Ascending aorta (tissue), 2 donors: ENCODE data around the gene TSNAXIP1. TPM values are rescaled to one million over a fixed set of nuclear protein-coding genes. Genes with fewer than 3 reads are reported as not detected.

Source experiments
- DNase-seq, 2 donors: peaks; one replicate each; pipeline ENCODE4 v3.0.0-alpha.2; 2019; ENCODE audit warnings: low spot score in 2 of 2
- H3K27ac ChIP-seq, 2 donors: fragments of 200-600 bp; sonication (generic); one replicate each; pipeline ENCODE4 v1.5.1; 2016 to 2017; ENCODE audit warnings: mild to moderate bottlenecking in 1 of 2
- H3K27me3 ChIP-seq: fragments of 200-600 bp; sonication (generic); one replicate; pipeline ENCODE4 v1.5.1; 2017
- H3K36me3 ChIP-seq, 2 donors: fragments of 200-600 bp; sonication (generic); one replicate each; pipeline ENCODE4 v1.5.1; 2016
- H3K4me1 ChIP-seq, 2 donors: fragments of 200-600 bp; sonication (generic); one replicate each; pipeline ENCODE4 v1.5.1; 2016 to 2017; ENCODE audit warnings: mild to moderate bottlenecking in 1 of 2
- H3K4me3 ChIP-seq, 2 donors: fragments of 200-600 bp; sonication (generic); one replicate each; pipeline ENCODE4 v1.5.1; 2016 to 2017; ENCODE audit warnings: mild to moderate bottlenecking in 1 of 2
- H3K9me3 ChIP-seq, 2 donors: fragments of 200-600 bp; sonication (generic); one replicate each; pipeline ENCODE4 v1.5.1; 2016
- intact Hi-C: fragments of 100-400 bp; cut with DNase I; formaldehyde crosslinking; loops from one replicate; pipeline ENCODE4 v1.15.1; 2023
- total RNA-seq: library from RNA; depleted of rRNA; stranded (reverse); fragments of >200 nt; gene quantifications from one replicate; pipeline ENCODE4 v1.1.0, GENCODE V29; 2016
- TF ChIP-seq, protein P1 (sequence below), 3 experiments: fragments of 200-600 bp in 2 of 3; fragments of 450-650 bp in 1 of 3; sonication (generic) in 2 of 3; IDR thresholded peaks; one replicate each; pipeline ENCODE4 v1.5.1; 2016 to 2019; ENCODE audit warnings: antibody characterized with exemption in 3 of 3, mild to moderate bottlenecking in 1 of 3, moderate library complexity in 1 of 3

Gene TSNAXIP1
- total RNA-seq, 1 donor from 2014 or later, result 5.4 TPM

DNA sequence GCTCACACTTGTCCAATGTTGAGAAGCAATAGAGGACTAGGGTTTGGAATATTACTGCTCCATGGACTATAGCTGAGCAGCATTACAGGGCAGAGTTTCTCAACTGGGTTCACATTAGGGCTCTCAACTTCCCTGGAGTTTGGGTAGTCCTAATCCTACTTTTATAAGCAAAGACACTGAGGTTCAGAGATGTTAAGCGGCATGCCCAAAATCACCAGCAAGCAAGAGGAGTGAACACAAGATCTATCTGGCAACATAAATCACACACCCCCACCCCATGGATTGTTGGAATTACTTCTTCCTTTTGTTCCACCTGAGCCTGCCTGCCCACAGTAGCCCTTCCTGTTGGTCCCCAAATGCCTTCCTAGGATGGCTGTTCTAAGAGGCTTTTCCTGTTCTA lies 5.2 kb downstream of the TSNAXIP1 start:
- no peak overlapping the region for H3K4me3 ChIP-seq
- intact Hi-C loops, result no loop called here

GRCh38 chr16:67814567-67814966 lies 7.9 kb downstream of the TSNAXIP1 start:
- Histone ChIP-seq H3K36me3 (no peaks in the 10 kb centered on the region), H3K4me3 (no peak overlapping the region), H3K27me3 (no peaks in the 10 kb centered on the region), H3K4me1 (no peaks in the 10 kb centered on the region), H3K27ac (no peak overlapping the region), H3K9me3 (no peaks in the 10 kb centered on the region)
- TF ChIP-seq, protein P1, sequence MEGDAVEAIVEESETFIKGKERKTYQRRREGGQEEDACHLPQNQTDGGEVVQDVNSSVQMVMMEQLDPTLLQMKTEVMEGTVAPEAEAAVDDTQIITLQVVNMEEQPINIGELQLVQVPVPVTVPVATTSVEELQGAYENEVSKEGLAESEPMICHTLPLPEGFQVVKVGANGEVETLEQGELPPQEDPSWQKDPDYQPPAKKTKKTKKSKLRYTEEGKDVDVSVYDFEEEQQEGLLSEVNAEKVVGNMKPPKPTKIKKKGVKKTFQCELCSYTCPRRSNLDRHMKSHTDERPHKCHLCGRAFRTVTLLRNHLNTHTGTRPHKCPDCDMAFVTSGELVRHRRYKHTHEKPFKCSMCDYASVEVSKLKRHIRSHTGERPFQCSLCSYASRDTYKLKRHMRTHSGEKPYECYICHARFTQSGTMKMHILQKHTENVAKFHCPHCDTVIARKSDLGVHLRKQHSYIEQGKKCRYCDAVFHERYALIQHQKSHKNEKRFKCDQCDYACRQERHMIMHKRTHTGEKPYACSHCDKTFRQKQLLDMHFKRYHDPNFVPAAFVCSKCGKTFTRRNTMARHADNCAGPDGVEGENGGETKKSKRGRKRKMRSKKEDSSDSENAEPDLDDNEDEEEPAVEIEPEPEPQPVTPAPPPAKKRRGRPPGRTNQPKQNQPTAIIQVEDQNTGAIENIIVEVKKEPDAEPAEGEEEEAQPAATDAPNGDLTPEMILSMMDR (IDR thresholded peaks at IDR 0.05), result no peak
- DNase-seq, result no peak
- intact Hi-C loops, result no loop called here

More for the DNA sequence above, 5.2 kb downstream of the TSNAXIP1 start:
- Histone ChIP-seq H3K36me3 (no peaks in the 10 kb centered on the region), H3K9me3 (no peaks in the 10 kb centered on the region), H3K4me1 (peaks cover 0 to 5% of the 10 kb centered on the region in 2 donors), H3K27me3 (no peaks in the 10 kb centered on the region), H3K27ac (no peak overlapping the region)
- DNase-seq, result no peak
- TF ChIP-seq, protein P1 (IDR thresholded peaks at IDR 0.05), result no peak

DNA sequence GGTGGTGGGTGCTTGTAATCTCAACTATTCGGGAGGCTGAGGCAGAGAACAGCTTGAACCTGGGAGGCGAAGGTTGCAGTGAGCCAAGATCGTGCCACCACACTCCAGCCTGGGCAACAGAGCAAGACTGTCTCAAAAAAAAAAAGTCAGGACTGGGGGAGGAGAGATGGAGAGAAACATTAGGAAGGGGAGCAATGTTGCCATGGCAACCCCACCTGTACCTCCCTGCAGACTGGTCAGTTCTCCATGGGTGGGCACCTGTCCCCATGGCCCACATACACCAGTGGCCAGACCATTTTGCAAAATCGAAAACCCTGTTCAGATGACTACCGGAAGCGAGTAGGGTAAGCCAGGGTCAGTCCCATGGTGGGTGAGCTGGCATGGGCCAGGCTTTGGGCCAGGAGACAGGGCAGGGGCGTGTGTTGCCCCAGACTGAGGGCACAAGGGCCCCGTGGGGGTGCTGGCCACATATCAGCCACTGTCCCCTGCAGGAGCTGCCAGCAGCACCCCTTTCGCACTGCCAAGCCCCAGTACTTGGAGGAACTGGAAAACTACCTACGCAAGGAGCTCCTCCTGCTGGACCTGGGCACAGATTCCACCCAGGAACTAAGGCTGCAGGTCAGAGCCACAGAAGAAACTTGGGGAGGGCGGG lies 14.0 kb downstream of the TSNAXIP1 start:
- intact Hi-C loops, result no loop called here
- no peak overlapping the region for H3K4me3 ChIP-seq
- no peak overlapping the region for H3K27ac ChIP-seq
- no peaks in the 10 kb centered on the region for H3K9me3 ChIP-seq
- no peaks in the 10 kb centered on the region for H3K4me1 ChIP-seq
- no peak for DNase-seq
- H3K27me3 ChIP-seq, result no peaks in the 10 kb centered on the region
- TF ChIP-seq, protein P1 (IDR thresholded peaks at IDR 0.05), result no peak
- H3K36me3 ChIP-seq, result no peaks in the 10 kb centered on the region

DNA sequence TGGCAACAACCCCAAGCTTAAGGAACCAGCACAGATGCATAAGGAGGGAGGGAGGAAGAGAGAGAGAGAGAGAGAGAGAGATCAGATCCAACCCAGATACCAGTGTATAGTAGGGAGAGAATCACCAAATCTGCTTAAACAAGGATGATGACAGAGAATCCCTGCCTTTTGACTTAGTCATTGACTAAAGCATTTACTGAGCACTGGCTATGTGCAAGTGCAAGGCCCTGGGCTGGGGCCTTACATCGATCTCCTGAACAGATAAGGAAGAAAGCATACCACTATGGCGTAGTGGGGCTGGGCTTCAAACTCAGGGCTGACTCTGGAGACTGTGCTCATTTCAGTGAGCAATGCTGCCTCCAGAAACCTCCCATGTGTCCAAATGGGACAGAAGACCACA lies 15.8 kb downstream of the TSNAXIP1 start:
- no peak overlapping the region for H3K4me3 ChIP-seq
- H3K27ac ChIP-seq, result no peak overlapping the region
- intact Hi-C loops, result no loop called here
- TF ChIP-seq, protein P1 (IDR thresholded peaks at IDR 0.05), result no peak
- no peaks in the 10 kb centered on the region for H3K4me1 ChIP-seq
- peaks cover 5 to 6% of the 10 kb centered on the region in 2 donors for H3K36me3 ChIP-seq
- no peaks in the 10 kb centered on the region for H3K9me3 ChIP-seq
- no peak for DNase-seq
- H3K27me3 ChIP-seq, result no peaks in the 10 kb centered on the region

GRCh38 chr16:67825119-67825518 lies 18.4 kb downstream of the TSNAXIP1 start:
- TF ChIP-seq, protein P1 (IDR thresholded peaks at IDR 0.05), result no peak
- H3K4me1 ChIP-seq, result no peaks in the 10 kb centered on the region
- H3K27me3 ChIP-seq, result no peaks in the 10 kb centered on the region
- intact Hi-C loops, result no loop called here
- H3K27ac ChIP-seq, result no peak overlapping the region
- DNase-seq, result no peak
- H3K36me3 ChIP-seq, result peaks cover 24 to 28% of the 10 kb centered on the region in 2 donors
- H3K4me3 ChIP-seq, result no peak overlapping the region
- no peaks in the 10 kb centered on the region for H3K9me3 ChIP-seq
